ENCODE measurements around the gene DUOXA2.
A peak's percentile ranks its signal among the peaks of the same experiment; 100 is the strongest.
"Not testable (repeated sequence)": the region's sequence is repeated elsewhere in the genome, so short reads cannot be mapped to it uniquely, and the experiment has no call there.

Gene DUOXA2

DNA sequence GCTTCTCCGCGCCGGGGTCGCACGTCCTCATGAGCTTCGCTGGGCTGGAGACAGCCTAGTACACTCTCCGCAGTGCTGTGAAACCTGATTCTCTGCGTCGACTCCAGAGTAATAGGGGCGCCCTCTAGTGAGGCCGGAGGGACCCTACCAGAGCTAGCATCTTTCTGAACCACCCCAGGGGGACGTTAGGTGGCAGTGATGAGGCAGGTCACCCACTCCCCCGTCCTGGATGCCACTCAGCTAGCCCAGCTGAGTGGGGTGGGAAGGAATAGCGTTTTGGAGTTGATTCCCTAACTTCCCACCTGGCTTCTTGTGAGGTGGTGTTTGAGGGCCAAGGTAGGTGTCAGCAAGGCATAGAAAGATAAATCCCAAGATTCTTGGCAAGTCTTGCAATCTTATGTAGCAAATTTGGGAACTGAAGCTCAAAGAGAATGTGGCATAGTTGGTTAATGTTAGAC lies 4.0 kb downstream of the DUOXA2 start:
- peak; percentile 98 for DNase-seq

DNA sequence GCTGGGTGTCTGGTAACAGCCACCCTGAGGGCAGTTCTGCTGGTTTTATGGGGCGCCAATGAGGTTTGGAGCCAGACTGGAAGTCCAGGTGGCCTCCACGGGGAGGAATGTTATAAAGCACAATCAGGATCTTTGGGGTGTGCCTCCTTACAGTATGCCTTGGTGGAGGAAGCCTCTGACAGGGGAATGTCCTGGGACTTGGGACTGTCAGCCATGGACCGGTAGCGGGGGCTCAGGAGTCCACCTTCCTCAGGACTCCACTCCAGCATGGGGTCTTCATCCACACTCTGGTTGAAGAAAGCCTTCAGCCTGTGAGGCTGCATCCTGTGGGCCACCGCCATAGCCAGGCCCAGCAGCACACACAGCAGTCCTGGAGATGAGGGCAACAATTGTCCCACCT lies 4.9 kb downstream of the DUOXA2 start:
- no peak for DNase-seq

GRCh38 chr15:45120081-45120972 lies 6.2 kb downstream of the DUOXA2 start:
- DNase-seq, result no peak

- no peak for DNase-seq
Measured at GRCh38 chr15:45121020-45121419, 6.9 kb downstream of the DUOXA2 start.

GRCh38 chr15:45121706-45122417 lies 7.7 kb downstream of the DUOXA2 start:
- DNase-seq, result no peak

DNA sequence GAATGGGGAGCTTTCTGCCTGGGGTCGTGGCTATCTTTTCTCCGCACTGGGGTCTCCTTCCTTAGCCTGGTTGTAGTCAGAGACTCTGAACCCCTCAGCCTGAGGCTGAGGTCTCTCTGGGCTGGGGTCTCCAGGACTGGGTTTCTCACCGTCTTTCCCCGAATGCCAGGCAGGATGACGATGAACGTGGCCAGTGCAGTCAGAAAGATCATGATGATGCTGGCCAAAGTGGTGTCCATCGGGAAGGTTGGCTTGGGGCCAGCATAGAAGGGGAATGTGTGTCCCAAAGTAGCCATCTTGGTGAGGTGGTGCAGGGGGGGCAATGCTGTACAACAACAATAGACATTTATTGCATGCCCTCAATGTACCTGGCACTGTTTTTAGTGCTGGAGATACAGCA lies 8.6 kb downstream of the DUOXA2 start:
- no peak for DNase-seq

DNA sequence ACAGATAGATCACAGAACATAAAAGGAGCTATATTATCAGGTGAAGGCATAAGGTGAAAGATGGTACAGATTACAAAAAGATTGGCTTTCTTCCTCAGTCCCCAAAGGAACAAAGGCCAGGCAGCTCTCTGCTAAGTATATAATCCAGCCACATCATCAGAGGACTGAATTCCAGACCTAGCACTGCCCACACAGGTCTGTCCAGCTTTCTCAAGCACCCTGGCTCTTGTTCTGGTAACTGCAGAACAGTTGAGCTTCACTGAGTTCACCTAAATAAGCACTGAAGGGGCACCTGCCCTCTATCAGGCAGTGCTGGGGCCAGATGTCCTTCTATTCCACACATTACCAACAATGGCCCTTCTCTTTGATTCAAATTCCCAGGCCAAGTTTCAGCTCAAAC lies 9.3 kb downstream of the DUOXA2 start:
- no peak for DNase-seq

DNA sequence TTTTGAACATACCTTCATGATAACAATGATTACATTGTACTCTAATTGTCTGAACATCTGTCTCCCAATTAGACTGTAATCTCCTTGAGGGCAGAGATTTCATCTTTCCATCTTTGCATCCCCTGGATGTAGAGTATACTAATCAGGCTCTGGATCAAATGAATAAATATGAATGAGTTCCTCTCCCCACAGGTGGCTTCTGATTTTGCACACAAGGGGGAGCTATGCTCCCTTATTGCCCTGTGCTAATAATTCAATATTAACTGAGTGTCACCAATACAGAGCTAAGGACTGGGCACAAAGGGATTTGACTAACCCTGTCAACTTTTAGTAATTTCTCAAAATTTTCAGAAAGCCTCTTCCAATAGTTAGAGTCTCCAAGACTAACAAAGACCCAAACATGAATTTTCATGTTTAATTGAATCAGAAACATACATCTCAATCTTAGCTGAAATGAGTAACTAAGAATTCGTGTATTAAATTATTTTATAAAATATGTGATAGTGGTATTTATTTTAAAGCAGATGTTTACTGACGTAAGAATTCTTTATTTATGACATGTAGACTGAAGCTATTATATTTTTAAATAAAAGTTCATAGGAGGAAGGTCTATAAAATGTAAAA lies 12.5 kb downstream of the DUOXA2 start:
- no peak for DNase-seq

DNA sequence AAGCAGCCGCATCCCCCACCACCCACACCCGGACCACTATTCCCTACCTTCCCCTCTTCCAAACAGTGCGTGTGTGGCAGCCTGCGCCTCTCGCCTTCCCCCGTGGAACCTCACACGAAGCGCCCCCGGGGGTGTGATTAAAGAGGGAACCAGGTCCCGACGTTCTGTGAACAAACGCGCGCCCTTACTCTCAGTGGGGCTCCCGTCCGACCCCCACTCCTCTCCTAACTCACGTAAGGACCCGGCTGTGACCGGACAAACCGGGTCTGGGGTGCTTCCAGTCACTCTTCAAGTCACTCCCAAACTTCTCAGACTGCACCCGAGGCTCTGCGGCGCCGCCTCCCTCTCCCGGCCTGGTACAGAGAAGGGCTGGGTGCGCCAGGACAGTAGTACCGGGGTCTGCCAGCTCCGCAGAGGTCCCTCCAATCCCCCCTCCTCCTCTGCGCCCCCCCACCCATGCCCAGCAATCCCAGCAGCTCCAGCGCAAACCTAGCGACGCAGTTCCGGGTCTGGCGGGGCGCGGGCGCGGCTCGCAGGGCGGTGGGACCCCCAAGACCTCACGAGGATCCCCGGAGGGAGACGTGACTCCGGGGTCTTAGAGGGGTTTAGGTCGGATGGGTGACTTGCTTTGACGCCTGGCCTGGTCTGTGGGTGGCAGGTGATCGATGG lies 15.0 kb downstream of the DUOXA2 start:
- DNase-seq, result no peak

DNA sequence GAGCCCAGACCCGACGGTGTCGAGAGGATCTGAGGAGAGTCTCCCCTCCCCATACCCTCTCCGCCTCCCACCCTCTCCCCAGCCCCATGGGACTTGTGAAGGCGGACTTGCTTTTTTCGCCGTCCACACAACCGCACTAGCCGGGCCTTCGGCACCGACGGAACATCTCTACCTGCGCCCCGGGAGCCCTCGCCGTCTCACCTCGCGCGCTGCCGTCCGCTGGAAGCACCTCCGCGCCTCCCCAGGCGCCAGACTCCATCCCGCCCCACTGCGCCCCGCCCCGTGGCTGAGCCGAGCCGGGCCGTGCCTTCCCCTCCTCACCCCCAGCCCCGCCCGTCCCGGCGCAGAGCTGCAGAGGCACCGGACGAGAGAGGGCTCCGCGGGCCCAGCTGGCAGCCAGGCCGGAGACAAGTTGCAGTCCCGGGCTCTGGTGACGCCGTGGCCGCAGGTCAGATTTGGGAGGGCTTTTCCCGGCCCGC lies 15.6 kb downstream of the DUOXA2 start, which contains the start of the genes DUOX1 and DUOXA1:
DUOX1 (plus strand) TSS at position 344 of the 479 bp plus-strand sequence. CDS start 1,973 bp downstream, outside the sequence.
DUOXA1 (minus strand) TSS at position 229 of the 479 bp plus-strand sequence. CDS start 6,865 bp downstream, outside the sequence.
- DNase-seq, result no peak

- DNase-seq, result no peak
Measured at GRCh38 chr15:45130291-45131000, 16.3 kb downstream of the DUOXA2 start.

DNA sequence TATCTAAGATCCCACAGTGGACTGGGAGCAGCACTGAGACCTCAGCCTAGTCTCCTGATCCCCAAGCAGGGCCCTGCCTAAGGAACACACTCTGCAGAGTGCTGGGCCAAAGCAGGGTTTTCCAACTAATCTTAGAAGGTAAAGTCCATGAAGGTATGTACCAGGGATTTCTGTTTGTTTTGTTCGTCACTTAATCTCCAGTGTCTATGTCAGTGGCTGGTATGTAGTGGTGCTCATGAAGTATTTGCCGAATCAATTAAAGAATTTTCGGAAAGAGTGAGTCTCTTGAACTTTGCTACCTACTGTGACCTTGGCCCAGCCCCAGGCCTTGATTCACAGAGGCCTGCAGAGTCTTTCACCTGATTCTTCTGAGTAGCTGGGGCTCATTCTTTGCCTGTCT lies 17.4 kb downstream of the DUOXA2 start:
- DNase-seq, result no peak

- DNase-seq, result no peak
Measured at GRCh38 chr15:45132844-45133560, 18.9 kb downstream of the DUOXA2 start.

GRCh38 chr15:45133561-45133920 lies 19.4 kb downstream of the DUOXA2 start:
- no peak for DNase-seq

DNA sequence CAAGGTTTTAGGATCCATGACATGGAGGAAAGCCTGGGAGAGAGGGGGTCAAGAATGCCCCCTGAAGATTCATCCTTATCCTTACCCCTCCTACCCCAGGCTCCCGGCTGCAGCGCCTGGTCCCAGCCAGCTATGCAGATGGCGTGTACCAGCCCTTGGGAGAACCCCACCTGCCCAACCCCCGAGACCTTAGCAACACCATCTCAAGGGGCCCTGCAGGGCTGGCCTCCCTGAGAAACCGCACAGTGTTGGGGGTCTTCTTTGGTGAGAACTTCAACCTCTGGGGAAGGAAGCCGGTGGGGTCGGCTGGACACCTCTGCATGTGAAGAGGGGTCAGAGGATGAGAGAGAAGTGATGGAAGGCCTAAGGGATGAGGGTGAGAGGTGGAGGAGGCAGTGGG lies 19.9 kb downstream of the DUOXA2 start:
- no peak for DNase-seq

- DNase-seq, result peak; percentile 68
Measured at GRCh38 chr15:45134682-45135604, 20.8 kb downstream of the DUOXA2 start.

DNA sequence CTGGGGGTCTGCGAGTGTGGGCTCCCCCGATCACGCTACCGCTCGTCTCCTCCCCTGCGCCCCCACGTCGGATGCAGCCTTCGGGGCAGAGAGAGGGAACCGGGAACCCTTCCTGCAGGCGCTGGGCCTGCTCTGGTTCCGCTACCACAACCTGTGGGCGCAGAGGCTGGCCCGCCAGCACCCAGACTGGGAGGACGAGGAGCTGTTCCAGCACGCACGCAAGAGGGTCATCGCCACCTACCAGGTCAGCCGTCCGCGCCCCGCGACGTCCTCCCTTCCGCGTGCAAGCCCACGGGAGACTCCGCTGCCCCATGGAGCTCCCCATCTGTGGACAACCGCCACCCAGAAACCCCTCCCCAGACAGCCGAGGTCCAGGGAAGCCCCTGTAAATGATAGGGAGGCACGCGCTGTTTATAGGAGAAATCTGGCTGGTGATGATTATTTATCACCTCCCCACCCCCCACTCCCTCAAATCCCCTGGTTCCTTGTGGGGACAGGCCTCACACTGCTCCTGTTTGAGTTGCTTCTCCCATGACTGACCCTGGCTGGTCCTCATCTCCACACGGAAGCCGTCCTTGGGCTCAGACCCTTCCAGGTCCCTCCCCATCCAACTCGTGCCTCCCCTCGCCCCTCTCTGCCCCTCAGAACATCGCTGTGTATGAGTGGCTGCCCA lies 21.7 kb downstream of the DUOXA2 start:
- DNase-seq, result not testable (repeated sequence)

GRCh38 chr15:45136378-45136764 lies 22.2 kb downstream of the DUOXA2 start:
- DNase-seq, result no peak

- DNase-seq, result no peak
Measured at GRCh38 chr15:45137703-45138102, 23.6 kb downstream of the DUOXA2 start.
